Non-pigmented ciliary epithelial cell (primary cell): ENCODE results near the gene PLCXD3.

ENCODE experiments used
- DNase-seq: peaks from one replicate; pipeline ENCODE4 v3.0.0-alpha.2; 2010; ENCODE audit warnings: low read depth

Gene PLCXD3, protein sequence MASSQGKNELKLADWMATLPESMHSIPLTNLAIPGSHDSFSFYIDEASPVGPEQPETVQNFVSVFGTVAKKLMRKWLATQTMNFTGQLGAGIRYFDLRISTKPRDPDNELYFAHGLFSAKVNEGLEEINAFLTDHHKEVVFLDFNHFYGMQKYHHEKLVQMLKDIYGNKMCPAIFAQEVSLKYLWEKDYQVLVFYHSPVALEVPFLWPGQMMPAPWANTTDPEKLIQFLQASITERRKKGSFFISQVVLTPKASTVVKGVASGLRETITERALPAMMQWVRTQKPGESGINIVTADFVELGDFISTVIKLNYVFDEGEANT

DNA sequence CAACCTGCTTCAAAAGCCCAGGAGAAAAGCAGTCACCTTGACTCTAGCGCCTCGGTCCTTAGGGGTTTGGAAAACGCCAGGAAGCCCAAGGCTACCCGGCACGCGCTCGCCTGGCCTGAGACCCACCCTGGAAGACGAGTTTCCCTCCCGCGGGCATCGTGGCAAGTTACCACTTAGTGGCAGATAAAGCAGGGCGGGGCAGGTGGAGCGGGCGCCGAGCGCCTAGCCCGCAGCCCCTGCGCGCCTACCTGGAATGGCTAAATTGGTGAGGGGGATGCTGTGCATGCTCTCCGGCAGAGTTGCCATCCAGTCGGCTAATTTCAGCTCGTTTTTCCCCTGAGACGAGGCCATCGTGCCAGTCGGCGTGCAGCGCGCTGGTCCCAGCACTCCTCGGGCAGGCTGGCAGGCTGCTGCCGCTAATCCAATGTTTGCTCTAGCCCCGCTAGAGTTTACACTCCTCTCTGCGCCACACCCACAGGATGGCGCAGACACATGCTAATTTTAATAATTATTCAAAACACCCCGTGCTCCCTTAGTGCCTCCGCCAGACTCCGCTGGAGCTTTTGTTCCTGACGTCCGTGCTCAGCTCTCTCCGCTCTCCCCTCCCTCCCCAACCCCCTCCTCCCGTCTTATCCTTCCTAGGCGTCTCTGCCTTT is at the start of gene PLCXD3:
Gene PLCXD3, minus strand, starts transcription at position 426 of the 656 bp plus-strand sequence. Its CDS starts 75 bp downstream, at position 351.
- DNase-seq = no peak

- DNase-seq = no peak
Measured at GRCh38 chr5:41559184-41559583, 48.8 kb upstream of the PLCXD3 start.

- DNase-seq = no peak
Measured at GRCh38 chr5:41558295-41558694, 47.9 kb upstream of the PLCXD3 start.

- DNase-seq = no peak
Measured at GRCh38 chr5:41547991-41548390, 37.6 kb upstream of the PLCXD3 start.

DNA sequence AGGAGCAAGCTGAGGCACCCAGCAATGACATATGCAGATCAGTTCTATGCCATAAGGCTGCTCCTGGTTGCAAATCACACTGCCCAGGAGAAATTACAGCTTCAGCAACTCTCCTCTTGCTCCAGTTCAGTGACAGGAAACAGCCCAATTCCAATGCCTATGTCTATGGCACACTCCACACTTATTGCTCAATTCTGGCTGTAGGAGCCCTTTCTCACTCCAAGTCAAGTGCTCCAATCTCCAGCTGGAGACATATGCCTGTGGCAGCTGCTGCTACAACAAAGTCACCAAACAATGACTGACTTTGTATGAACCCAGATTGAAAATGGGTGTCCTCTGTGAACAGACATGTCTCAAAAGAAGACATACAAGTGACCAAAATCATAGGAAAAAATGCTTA is 31.8 kb upstream of the PLCXD3 start:
- no peak for DNase-seq

GRCh38 chr5:41539454-41539853 is 29.1 kb upstream of the PLCXD3 start:
- no peak for DNase-seq

DNA sequence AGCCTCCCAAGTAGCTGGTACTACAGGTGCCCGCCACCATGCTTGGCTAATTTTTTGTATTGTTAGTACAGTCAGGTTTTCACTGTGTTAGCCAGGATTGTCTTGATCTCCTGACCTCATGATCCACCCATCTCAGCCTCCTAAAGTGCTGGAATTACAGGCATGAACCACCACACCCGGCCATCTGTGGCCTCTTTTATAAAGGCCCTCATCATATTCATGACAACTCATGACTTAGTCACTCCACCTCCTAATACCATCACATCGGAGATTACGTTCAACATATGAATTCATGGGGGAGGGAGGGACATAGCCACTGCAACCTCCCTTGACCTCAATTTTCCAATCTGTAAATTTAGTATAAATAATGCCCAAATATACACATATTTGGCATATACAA is 27.2 kb upstream of the PLCXD3 start:
- no peak for DNase-seq

DNA sequence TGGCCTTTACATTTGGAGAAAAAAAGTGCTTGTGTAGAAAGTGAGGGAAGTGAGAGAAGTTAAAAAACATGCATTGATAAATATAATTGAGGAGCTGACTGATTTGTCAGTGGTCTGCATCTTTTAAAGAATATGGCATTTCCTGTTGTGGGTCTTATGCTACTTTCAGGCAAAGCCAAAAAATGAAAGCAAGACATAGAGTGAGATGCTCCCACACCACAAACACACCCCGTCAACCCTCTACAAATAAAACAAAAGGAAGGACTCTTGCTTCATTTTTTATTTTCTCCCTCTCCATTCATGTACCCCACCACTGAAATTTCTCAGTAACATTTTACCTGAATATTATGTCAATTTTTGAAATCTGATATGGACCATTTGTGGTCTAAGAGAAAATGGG is 22.1 kb upstream of the PLCXD3 start:
- no peak for DNase-seq

GRCh38 chr5:41527201-41527779 is 16.9 kb upstream of the PLCXD3 start:
- DNase-seq = peak; percentile 75

DNA sequence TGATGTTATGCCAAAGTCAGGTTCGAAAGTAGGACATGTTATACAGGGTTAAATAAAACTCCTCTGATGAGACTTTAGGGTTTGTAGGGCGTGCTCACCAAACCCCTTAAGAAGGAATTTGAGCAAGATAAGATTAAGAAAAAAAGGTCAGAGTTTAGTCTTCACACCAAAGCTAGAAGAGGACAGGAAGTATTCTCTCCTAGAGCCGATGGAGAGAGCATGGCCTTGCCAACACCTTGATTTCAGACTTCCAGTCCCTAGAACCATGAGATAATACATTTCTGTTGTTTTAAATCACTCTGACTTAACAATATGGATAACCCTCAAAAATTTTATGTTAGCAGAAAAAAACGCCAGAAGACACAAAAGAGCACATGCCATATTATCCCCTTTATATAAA is 16.3 kb upstream of the PLCXD3 start:
- DNase-seq = no peak

GRCh38 chr5:41524174-41524573 is 13.8 kb upstream of the PLCXD3 start:
- DNase-seq = no peak

DNA sequence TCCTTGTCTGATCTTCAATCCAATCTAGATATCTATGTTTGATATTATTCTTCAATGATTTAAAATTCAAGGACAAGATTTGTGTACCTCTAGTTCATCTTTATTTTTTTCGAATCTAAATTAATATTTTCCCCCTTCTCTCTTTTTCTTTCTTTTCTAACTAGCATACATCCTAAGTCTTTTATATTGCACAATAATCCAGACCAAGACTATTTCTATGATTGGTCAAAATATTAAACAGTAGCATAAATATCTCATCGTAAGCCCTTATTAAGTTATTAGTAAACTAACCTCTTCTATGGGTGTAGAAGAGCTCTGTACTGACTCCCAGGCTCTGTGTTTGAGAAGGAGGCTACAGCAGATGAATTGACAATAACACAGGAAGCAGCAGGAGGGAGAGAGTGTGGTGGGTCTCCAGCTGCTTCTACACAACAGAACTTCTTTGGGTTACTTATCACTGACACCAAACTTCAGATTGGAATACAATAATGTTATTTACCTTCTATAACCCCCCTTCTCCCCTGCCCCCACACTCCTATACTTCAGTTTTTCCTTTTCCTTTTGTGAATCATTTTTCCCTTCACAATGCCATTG is 11.9 kb upstream of the PLCXD3 start:
- no peak for DNase-seq

- no peak for DNase-seq
Measured at GRCh38 chr5:41519801-41520200, 9.4 kb upstream of the PLCXD3 start.

DNA sequence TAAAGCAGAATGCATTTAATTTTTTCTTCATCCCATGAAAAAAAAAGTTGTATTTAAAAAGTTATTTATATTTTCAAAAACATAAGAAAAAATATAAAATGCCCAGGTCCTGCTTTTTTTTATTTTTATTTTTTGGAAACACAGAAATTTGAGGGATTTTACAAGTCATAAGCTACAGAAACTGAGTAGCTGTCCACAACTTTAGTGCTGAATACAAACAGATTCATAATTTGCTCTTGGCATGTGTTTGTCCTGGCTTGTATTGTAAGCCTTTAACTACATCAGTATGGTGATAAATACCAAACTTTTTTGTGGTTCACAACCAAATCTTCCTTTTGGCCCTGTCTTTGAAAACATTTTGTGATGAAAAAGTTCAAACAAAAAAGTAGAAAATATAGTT is 7.5 kb upstream of the PLCXD3 start:
- no peak for DNase-seq

- DNase-seq = no peak
Measured at GRCh38 chr5:41511241-41511640, 840 bp upstream of the PLCXD3 start.

GRCh38 chr5:41509399-41510175 is 814 bp downstream of the PLCXD3 start:
- no peak for DNase-seq

DNA sequence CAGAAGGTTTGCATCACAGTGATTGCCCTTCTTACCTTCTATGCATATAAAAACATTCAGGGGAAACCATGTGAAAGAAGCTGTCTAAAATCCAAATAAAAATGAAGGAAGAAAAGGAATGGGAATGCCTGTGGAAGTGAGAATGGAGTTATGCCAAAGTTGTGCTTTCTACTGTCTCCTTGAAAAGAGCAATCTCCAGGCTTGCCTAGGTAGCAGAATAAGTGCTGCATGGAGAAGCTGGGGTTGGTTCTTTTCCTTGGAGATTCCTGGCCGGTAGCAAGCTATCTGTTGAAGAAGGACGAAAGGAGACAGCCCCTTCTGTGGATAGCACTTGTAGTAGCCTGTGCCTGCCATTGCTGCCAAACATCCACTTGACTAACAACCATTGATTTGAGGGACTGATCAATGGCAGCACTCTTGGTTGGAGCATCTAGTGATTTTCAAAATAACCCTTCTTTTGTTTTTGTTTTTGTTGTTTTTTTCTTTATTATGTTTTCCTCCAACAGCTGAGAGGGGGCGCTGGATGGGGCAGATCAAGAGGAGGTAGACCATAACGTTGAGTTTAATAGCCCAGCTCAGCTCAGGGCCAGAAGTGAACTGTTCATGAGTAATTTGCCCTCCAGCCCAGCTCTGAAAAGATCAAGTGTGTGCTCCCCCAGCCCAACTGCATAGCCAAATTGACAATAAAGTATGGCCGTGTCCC is 1.6 kb downstream of the PLCXD3 start:
- no peak for DNase-seq

DNA sequence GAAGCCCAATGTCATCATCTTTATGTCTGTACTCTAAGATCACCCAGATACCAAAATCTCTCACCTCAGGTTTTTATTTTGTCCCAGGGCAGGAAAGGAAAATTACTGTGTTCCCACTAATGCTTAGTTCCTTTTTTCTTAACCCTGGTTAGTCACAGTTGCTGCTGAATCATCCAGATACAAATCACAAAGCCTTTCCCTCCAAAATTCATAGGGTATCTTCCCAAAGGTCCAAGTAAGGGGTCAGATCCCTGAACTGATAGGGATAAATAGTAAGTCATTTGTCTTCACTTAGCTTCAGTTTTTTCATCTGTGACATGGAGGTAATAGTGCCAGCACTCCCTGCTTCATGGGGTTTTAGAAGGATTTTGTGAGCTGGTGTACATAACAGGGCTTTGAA is 2.2 kb downstream of the PLCXD3 start:
- no peak for DNase-seq

GRCh38 chr5:41507501-41507900 is 2.9 kb downstream of the PLCXD3 start:
- no peak for DNase-seq

- DNase-seq = no peak
Measured at GRCh38 chr5:41503860-41504259, 6.5 kb downstream of the PLCXD3 start.

GRCh38 chr5:41503310-41503709 is 7.1 kb downstream of the PLCXD3 start:
- DNase-seq = no peak
